Hepatocyte (in vitro differentiated cells): ENCODE measurements around the gene RNU6-9.

Experiments
- EZH2phosphoT487 ChIP-seq: fragments of 200-600 bp; sonication (generic); IDR thresholded peaks from one replicate; pipeline ENCODE4 v1.6.1; 2018; ENCODE audit warnings: antibody characterized with exemption, mild to moderate bottlenecking, low read depth, moderate library complexity; ENCODE audit not compliant: unreplicated experiment, severe bottlenecking
- TF ChIP-seq, protein P1 (sequence below): fragments of 200-600 bp; sonication (generic); IDR thresholded peaks from 2 replicates; pipeline ENCODE4 v1.5.1; 2016; ENCODE audit warnings: antibody characterized with exemption, mild to moderate bottlenecking; ENCODE audit not compliant: poor library complexity

DNA sequence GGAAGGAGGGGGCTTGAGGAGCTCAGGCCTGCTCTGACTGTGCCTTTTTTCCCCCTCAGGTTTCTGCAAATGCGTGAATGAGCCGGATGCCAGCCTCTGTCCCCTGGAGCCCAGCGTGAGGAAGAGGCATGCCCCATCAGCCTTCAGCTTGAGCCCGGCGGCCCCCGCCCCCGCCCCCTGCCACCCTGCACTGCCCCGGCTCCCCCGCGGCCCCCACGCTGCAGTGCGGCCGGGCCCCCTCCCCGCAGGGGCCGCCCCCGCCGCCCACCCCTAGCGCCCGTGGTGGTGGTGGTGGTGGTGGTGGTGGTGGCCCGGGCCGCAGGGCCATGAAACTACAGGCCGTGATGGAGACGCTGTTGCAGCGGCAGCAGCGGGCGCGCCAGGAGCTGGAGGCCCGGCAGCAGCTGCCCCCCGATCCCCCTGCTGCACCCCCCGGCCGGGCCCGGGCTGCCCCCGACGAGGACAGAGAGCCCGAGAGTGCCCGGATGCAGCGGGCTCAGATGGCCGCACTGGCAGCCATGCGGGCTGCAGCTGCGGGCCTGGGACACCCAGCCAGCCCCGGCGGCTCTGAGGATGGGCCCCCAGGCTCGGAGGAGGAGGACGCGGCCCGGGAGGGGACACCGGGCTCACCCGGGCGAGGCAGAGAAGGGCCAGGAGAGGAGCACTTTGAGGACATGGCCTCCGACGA is 36.1 kb downstream of the RNU6-9 start:
- TF ChIP-seq EZH2phosphoT487: no peak
- TF ChIP-seq, protein P1, sequence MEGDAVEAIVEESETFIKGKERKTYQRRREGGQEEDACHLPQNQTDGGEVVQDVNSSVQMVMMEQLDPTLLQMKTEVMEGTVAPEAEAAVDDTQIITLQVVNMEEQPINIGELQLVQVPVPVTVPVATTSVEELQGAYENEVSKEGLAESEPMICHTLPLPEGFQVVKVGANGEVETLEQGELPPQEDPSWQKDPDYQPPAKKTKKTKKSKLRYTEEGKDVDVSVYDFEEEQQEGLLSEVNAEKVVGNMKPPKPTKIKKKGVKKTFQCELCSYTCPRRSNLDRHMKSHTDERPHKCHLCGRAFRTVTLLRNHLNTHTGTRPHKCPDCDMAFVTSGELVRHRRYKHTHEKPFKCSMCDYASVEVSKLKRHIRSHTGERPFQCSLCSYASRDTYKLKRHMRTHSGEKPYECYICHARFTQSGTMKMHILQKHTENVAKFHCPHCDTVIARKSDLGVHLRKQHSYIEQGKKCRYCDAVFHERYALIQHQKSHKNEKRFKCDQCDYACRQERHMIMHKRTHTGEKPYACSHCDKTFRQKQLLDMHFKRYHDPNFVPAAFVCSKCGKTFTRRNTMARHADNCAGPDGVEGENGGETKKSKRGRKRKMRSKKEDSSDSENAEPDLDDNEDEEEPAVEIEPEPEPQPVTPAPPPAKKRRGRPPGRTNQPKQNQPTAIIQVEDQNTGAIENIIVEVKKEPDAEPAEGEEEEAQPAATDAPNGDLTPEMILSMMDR: no peak
